Measurements from ENCODE around the gene FKBP5.
"Not testable (repeated sequence)": the region's sequence is repeated elsewhere in the genome, so short reads cannot be mapped to it uniquely, and the experiment has no call there.

Gene FKBP5

DNA sequence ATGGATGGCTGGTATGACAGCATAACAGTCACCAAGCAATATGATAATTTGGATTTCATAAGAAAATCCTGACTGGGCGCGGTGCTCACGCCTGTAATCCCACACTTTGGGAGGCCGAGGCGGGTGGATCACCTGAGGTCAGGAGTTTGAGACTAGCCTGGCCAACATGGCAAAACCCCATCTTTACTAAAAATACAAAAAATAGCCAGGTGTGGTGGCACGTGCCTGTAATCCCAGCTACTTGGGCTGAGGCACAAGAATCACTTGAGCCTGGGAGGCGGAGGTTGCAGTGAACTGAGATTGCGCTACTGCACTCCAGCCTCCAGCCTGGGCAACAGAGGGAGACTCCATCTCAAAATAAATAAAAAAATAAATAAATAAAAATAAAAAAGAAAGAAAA lies 90.1 kb downstream of the FKBP5 start:
- H3K4me3 Mint-ChIP-seq; H3K9me3 Mint-ChIP-seq; H3K27ac Mint-ChIP-seq; H3K27me3 Mint-ChIP-seq; intact Hi-C loops (cut with micrococcal nuclease): not testable (repeated sequence)
- H3K36me3 Mint-ChIP-seq (ENCODE audit: low read depth) = peaks cover 38% of the 10 kb centered on the region
- H3K4me1 Mint-ChIP-seq (ENCODE audit: low read depth) = peaks cover 34% of the 10 kb centered on the region

DNA sequence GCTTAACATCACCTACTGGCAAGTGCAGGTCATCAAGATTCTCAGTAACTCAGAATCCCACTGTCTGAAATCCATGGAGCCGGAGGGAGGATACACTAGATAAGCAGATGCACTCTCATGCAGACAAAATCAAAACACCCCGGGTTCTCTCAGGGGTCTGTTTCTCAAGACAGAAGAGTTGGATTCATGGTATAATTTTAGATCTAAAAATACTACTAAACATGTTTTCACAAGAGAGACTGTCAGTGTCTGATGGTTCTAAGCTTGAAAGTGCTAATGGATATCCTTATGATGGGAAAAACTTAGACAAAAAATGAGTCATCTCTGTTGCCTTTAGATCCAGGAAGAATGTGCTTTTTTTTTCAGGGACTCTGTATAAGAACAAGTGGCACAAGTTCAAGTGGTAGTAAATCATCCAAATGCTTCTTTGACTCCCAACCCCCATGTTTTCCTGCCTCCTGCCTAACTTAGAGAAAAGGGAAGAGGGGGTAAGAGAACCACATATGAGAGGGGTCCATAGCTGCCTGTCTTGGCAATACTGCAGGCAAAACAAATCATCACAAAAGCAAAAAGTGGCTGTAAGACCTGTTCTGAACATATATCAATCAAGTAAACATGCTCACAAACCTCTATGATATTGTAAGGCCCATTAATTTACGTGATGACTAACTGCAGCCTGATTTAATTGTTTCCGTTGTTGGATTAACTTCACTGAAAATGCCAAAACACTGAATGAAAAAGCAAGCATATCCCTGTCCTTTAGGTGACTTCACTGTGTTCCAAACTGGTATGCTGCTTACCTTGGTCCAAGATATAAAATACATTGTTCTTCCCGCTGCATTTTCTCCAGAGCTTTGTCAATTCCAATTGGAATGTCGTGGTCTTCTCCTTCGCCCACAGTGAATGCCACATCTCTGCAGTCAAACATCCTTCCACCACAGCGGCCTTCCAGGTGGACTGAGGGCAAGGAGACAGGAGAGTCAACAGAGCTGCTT lies 92.0 kb downstream of the FKBP5 start:
- Mint-ChIP-seq H3K9me3 (no peaks in the 10 kb centered on the region), H3K4me3 (no peak overlapping the region), H3K27me3 (no peaks in the 10 kb centered on the region), H3K27ac (no peak overlapping the region), H3K36me3 (ENCODE audit: low read depth) (peaks cover 40% of the 10 kb centered on the region), H3K4me1 (ENCODE audit: low read depth) (peaks cover 38% of the 10 kb centered on the region)
- intact Hi-C loops (cut with micrococcal nuclease) = no loop called here

DNA sequence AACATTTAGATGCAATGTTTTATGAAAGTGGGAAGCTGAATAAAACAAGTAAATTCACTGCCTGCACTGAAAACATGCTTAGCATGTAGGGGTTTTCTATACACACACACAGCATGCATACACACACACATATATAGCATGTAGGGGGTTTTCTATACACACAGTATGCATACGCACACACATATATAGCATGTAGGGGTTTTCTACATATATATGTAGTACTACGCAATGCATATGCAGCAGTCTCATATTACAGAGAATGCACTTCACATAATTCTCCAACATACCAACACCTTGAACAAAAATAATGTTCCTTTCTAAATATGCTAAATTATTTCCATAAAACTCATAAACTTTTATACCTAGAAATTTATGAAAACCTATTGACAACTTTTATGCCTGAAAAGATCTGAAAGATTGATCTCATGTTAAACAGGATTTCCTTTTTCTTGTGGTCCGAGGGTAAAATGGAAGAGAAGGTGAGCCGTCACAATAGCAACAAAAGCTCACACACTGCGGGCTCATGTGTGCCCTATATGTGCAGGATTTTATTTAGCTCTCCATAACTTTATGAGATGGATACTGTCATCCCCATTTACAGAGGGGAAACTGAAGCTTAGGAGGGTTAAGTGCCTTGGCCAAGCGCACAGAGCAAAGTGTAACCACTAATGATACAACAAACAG lies 94.1 kb downstream of the FKBP5 start:
- intact Hi-C loops (cut with micrococcal nuclease) = no loop called here
- H3K27ac Mint-ChIP-seq = no peak overlapping the region
- no peaks in the 10 kb centered on the region for H3K27me3 Mint-ChIP-seq
- peaks cover 39% of the 10 kb centered on the region for H3K4me1 Mint-ChIP-seq (ENCODE audit: low read depth)
- H3K9me3 Mint-ChIP-seq = no peaks in the 10 kb centered on the region
- no peak overlapping the region for H3K4me3 Mint-ChIP-seq
- H3K36me3 Mint-ChIP-seq (ENCODE audit: low read depth) = peaks cover 53% of the 10 kb centered on the region

DNA sequence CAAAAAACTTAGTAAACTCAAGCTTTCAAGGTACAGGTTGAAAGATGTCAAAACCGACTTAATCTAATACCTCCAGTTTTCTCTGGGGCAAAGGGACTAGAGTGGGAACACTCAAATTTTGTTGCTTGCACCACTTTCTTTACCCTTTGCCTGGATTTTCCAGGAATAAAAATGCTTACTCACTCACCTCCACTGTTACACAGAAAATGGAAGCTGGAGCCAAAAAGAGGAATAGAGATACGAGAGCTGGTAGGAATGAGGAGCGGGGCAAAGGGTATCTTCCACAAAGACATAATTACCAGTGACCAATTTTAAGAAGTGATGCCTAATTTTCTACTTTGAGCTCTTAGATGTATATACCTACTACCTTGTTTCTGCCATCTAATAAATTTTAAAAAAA lies 96.5 kb downstream of the FKBP5 start:
- Mint-ChIP-seq H3K36me3 (ENCODE audit: low read depth) (peaks cover 65% of the 10 kb centered on the region), H3K27me3 (no peaks in the 10 kb centered on the region), H3K4me1 (ENCODE audit: low read depth) (peaks cover 43% of the 10 kb centered on the region), H3K4me3 (no peak overlapping the region), H3K27ac (no peak overlapping the region), H3K9me3 (no peaks in the 10 kb centered on the region)
- intact Hi-C loops (cut with micrococcal nuclease) = no loop called here

DNA sequence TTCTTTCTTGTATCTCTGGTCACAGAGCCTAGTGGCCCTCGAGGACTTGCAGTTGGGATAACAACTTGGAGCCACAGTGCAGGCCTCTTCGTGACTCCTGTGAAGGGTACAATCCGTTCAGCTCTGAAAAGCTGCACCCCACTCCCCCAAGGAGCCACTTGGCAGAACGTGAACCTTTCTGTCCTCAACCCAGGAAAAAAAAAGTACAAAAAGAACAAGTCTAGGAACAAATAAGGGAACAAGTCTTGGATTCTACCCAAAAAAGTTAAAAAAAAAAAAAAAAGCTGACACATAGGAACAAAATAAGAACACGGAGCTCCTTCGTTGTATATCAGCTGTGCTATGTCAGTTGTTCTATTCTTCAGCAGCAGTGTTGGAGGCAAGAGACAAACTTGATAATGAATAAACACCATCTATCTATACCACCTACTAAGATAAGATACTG lies 98.1 kb downstream of the FKBP5 start:
- Mint-ChIP-seq H3K36me3 (ENCODE audit: low read depth) (peaks cover 65% of the 10 kb centered on the region), H3K27ac (peak overlapping the region; percentile 57), H3K27me3 (no peaks in the 10 kb centered on the region), H3K4me3 (no peak overlapping the region), H3K9me3 (no peaks in the 10 kb centered on the region), H3K4me1 (ENCODE audit: low read depth) (peaks cover 54% of the 10 kb centered on the region)
- intact Hi-C loops (cut with micrococcal nuclease) = no loop called here

DNA sequence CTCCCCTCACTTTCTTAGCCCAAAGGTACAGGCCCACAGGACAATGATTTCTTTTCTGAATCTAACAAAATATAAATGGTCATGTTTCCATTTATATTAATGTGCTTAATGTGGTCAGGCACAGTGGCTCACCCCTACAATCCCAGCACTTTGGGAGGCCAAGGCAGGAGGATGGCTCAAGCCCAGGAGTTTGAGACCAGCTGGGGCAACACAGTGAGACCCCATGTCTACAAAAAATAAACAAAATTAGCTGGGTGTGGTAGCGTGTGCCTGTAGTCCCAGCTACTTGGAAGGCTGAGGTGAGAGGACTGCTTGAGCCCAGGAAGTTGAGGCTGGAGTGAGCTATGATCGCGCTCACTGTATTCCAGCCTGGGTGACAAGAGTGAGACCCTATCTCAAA lies 98.8 kb downstream of the FKBP5 start:
- no peak overlapping the region for H3K4me3 Mint-ChIP-seq
- H3K27ac Mint-ChIP-seq = peak overlapping the region; percentile 57
- H3K4me1 Mint-ChIP-seq (ENCODE audit: low read depth) = peaks cover 54% of the 10 kb centered on the region
- no peaks in the 10 kb centered on the region for H3K9me3 Mint-ChIP-seq
- intact Hi-C loops (cut with micrococcal nuclease) = no loop called here
- peaks cover 60% of the 10 kb centered on the region for H3K36me3 Mint-ChIP-seq (ENCODE audit: low read depth)
- no peaks in the 10 kb centered on the region for H3K27me3 Mint-ChIP-seq

DNA sequence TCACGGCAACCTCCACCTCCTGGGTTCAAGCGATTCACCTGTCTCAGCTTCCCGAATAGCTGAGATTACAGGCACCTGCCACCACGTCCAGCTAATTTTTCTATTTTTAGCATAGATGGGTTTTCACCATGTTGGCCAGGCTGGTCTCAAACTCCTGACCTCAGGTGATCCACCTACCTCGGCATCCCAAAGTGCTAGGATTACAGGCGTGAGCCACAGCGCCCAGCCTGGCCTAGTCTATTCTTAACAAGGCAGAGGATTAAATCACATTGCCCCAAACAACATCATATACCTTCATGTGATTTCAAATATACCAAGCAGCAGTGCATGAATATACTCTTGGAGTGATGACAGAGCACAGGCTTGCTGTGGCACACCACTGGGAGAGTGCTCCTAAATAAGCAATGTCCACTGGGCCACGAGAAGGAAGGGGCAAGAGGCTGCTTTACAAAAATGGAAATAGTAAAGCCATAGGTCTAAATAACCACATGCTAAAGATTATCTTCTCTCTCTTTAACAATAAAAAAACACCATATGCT lies 99.4 kb downstream of the FKBP5 start:
- Mint-ChIP-seq H3K4me1 (ENCODE audit: low read depth) (peaks cover 54% of the 10 kb centered on the region), H3K9me3 (no peaks in the 10 kb centered on the region), H3K27ac (no peak overlapping the region), H3K27me3 (no peaks in the 10 kb centered on the region), H3K4me3 (no peak overlapping the region), H3K36me3 (ENCODE audit: low read depth) (peaks cover 53% of the 10 kb centered on the region)
- intact Hi-C loops (cut with micrococcal nuclease) = no loop called here

DNA sequence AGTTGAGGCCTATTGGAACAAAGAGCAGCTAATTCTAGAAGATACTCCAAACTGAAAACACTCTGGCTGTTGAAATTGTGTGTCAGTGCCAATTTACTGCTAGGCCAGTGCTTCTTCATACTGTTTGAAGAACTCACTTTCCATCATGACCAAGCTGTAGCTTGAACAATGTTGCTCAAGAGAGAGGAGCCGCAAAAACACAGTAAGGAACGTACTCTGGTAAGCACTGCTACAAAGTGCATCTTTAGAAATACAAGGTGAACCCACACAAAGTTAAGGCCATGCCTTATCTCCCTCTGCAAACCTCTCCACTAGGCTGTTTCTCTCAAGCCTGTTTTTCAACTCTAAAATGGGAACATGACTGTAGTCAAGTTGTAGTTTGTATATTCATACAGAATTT lies 101.5 kb downstream of the FKBP5 start:
- Mint-ChIP-seq H3K4me1 (ENCODE audit: low read depth) (peaks cover 37% of the 10 kb centered on the region), H3K27me3 (no peaks in the 10 kb centered on the region), H3K27ac (no peak overlapping the region), H3K9me3 (no peaks in the 10 kb centered on the region), H3K4me3 (no peak overlapping the region), H3K36me3 (ENCODE audit: low read depth) (peaks cover 61% of the 10 kb centered on the region)
- intact Hi-C loops (cut with micrococcal nuclease) = loop anchor here (2.0 kb wide), 1 partner anchor 100 kb away; no protein-coding TSS in a partner anchor

DNA sequence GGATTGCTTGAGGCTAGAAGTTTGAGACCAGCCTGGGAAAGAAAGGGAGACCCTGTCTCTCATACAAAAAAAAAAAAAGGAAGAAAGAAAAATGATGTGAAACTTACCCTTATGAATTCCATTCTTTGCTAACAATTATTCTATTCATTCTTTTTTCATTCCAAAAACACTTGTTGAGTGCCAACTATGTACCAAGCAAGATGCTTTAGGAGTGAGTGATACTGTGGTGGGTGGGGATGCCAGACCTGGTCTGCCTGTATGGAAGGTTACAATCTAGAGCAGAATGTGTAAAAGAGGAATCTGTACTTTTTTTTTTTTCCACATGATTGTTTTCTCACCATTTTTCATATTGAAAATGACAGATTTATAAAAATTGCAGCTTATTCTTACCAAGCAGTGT lies 102.2 kb downstream of the FKBP5 start:
- no peak overlapping the region for H3K4me3 Mint-ChIP-seq
- no peaks in the 10 kb centered on the region for H3K9me3 Mint-ChIP-seq
- intact Hi-C loops (cut with micrococcal nuclease) = loop anchor here (2.0 kb wide), 1 partner anchor 100 kb away; no protein-coding TSS in a partner anchor
- peaks cover 67% of the 10 kb centered on the region for H3K36me3 Mint-ChIP-seq (ENCODE audit: low read depth)
- no peak overlapping the region for H3K27ac Mint-ChIP-seq
- H3K4me1 Mint-ChIP-seq (ENCODE audit: low read depth) = peaks cover 31% of the 10 kb centered on the region
- no peaks in the 10 kb centered on the region for H3K27me3 Mint-ChIP-seq

DNA sequence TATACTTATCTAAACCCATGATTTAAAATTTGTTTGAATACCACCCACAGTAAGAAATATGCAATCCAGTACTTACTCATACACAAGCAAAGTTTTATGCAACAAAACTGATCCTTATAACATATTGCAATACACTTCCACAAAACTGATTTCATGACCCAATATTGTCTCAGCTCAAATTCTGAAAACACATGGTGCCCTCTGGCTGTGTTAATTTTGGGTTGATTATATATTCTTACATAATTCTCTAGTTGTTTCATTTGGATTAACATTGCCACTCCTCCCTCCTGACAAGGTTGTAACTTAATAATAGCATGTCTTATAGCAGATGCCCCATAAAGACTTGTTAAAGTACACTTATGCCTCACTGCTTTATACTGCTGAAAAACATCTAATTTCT lies 103.1 kb downstream of the FKBP5 start:
- H3K9me3 Mint-ChIP-seq = no peaks in the 10 kb centered on the region
- H3K4me1 Mint-ChIP-seq (ENCODE audit: low read depth) = peaks cover 23% of the 10 kb centered on the region
- no peak overlapping the region for H3K4me3 Mint-ChIP-seq
- H3K27ac Mint-ChIP-seq = no peak overlapping the region
- H3K36me3 Mint-ChIP-seq (ENCODE audit: low read depth) = peaks cover 67% of the 10 kb centered on the region
- H3K27me3 Mint-ChIP-seq = no peaks in the 10 kb centered on the region
- intact Hi-C loops (cut with micrococcal nuclease) = loop anchor here (2.0 kb wide), 1 partner anchor 101 kb away; no protein-coding TSS in a partner anchor

DNA sequence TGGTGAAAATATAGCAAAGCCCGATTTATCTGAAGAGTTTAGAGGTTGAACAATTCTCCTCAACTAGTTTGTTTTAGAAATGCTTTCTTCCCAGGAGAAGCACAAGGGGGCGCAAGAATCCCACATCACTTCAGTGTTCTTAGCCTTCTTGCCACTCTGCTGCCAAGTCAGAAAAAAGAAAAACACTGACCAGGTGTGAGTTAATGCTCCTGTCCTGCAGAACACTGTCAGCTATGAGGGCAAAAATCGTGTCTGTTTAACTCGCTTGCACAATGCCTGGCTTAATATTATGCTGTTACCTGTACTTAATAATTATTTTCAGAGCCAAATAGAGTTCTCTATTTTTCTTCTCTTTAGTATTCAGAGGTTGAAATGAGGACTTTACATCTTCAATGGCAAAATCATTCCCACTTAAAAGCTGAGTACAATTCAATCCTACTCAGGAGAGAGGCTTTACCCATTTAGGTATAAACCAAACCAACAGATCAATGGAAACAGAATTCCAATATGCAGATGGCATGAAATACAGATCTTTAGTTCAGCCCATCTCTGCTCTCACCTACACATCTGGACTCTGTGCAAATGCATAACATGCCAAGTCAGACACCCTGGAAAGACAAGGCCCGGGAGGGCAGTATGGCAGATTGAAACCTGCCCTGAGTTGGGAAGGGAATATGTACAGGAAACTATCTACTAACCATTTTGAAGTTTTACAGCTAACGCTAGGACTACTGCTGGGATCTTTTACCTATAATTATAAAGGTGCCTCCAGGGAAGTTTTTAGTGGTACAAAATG lies 104.6 kb downstream of the FKBP5 start:
- Mint-ChIP-seq H3K4me3 (no peak overlapping the region), H3K27ac (no peak overlapping the region), H3K9me3 (no peaks in the 10 kb centered on the region), H3K36me3 (ENCODE audit: low read depth) (peaks cover 61% of the 10 kb centered on the region), H3K4me1 (ENCODE audit: low read depth) (peaks cover 15% of the 10 kb centered on the region), H3K27me3 (no peaks in the 10 kb centered on the region)
- intact Hi-C loops (cut with micrococcal nuclease) = loop anchor here (1.0 kb wide), 1 partner anchor 153 kb away; the partner anchor contains the start of gene ARMC12

DNA sequence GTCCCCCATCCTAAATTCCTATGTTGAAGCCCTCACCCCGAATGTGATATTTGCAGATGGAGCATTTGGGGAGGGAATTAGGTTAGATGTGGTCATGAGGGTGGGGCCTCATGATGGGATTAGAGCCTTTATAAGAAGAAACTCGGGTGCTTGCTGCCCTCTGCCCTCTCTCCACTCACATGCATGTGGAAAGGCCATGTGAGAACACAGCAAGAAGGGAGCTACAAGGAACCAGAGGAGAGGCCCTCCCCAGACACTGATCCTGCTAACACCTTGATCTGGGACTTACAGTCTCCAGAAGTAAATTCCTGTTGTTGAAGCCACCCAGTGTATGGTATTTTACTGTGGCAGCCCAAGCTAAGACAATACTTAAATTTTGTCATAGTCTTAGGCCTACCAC lies 106.4 kb downstream of the FKBP5 start:
- no peaks in the 10 kb centered on the region for H3K27me3 Mint-ChIP-seq

DNA sequence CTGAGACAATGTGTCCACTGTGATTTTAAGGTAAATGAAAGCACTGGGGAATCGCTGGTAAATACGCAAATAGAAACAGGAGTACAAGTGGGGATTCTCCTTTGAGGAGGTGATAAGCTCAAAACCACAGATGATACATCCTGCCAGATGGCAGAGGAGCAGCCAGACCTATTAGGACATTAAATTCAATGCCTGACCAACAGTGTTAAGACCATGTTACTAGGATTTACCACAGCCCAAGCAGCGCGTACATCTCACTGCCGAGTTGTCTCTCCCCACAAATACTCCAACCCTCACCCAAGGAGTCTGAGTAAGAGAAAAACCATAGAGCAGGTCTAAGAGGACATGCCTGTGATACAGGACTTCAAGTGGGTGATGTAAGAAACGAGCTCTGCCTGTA lies 107.1 kb downstream of the FKBP5 start:
- H3K27ac Mint-ChIP-seq = no peak overlapping the region
- H3K4me3 Mint-ChIP-seq = no peak overlapping the region
- intact Hi-C loops (cut with micrococcal nuclease) = no loop called here
- H3K27me3 Mint-ChIP-seq = no peaks in the 10 kb centered on the region
- no peaks in the 10 kb centered on the region for H3K9me3 Mint-ChIP-seq
- peaks cover 5% of the 10 kb centered on the region for H3K4me1 Mint-ChIP-seq (ENCODE audit: low read depth)
- H3K36me3 Mint-ChIP-seq (ENCODE audit: low read depth) = peaks cover 71% of the 10 kb centered on the region

More for the DNA sequence above, 106.4 kb downstream of the FKBP5 start:
- Mint-ChIP-seq H3K9me3 (no peaks in the 10 kb centered on the region), H3K4me1 (ENCODE audit: low read depth) (peaks cover 12% of the 10 kb centered on the region), H3K36me3 (ENCODE audit: low read depth) (peaks cover 70% of the 10 kb centered on the region), H3K4me3 (no peak overlapping the region), H3K27ac (no peak overlapping the region)
- intact Hi-C loops (cut with micrococcal nuclease) = no loop called here
